Jurkat, Clone E6-1 (cell line): Measurements from ENCODE around the gene PARP1.

ENCODE experiments used
- DNase-seq: peaks from one replicate; pipeline ENCODE4 v3.0.0-alpha.2; 2011; ENCODE audit warnings: low read depth, low spot score
- H3K4me3 ChIP-seq: 2 replicates; pipeline ENCODE4 v1.5.1; 2011; ENCODE audit warnings: mild to moderate bottlenecking, low read length, control low read depth, moderate library complexity

Gene PARP1

DNA sequence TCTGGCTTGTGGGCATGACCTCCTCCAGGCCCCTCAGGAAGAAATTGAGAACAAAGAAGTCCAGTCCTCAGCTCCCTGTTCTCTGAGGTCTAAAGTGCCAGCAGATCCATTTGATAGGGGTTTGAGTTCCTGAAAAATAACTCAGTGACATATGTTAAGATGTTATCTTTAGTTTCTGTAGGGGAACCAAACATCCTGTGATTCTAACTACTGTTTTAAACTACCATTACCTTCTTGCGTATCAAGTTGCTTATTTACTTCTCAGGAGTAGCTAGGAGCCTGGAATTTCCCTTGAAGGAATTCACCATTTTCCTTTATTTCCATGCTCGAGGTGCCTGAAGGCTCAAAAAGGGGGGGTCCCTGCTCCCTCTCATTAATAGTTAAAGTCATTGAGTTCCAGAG lies 80.1 kb downstream of the PARP1 start:
- H3K4me3 ChIP-seq: no peak overlapping the region
- DNase-seq: no peak

DNA sequence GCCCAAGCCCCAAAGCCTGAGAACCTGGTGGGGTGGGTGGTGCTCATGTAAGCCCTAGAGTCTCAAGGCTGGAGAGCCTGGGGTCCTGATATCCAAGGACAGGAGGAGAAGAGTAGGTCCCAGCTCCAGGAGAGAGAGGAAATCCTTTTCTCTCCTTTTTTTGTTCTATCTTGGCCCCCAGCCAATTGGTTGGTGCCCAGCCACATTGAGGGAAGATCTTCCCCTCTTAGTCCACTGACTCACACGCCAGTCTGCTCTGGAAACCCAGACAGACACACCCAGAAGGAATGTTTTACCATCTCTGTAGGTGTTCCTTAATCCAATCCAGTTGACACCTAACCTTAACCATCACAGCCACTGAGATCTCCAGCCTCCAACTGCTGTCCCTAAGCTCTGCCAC lies 82.7 kb downstream of the PARP1 start:
- no peak for DNase-seq

DNA sequence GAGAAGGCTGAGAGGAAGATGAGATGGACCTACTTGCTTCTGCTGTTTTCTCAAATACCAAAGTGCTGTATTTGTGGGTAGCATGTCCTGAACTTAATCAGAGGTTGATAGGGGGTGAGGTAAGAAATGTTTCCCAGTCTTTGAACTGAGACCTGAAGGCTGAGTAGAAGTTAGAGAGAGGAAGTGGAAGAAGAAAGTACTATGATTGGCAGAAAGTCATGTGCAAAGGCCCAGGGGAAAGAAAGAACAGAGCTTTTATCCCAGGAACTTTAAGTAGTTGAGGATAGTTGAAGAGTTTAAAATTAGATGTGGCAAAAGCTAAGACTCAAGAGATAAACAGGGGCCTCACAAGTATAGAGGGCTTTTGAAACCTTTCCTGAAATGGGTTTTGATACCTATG lies 83.4 kb downstream of the PARP1 start:
- no peak for DNase-seq
- H3K4me3 ChIP-seq: no peak overlapping the region

More for the DNA sequence above, 82.7 kb downstream of the PARP1 start:
- no peak overlapping the region for H3K4me3 ChIP-seq

- no peak for DNase-seq
- H3K4me3 ChIP-seq: no peak overlapping the region
These were observed 84.9 kb downstream of the PARP1 start for GRCh38 chr1:226322986-226323385.

DNA sequence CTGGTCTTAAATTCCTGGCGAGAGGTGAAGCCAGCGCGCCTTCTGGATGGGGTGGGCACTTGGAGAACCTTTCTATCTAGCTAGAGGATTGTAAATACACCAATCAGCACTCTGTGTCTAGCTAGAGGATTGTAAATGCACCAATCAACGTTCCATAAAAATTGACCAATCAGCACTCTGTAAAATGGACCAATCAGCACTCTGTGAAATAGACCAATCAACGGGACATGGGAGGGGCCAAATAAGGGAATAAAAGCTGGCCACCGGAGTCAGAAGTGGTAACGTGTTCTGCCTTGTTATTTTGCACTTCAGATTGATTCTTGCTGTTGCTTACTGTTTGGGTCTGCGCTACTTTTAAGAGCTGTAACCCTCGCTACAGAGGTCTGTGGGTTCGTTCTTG lies 87.0 kb downstream of the PARP1 start:
- H3K4me3 ChIP-seq: no peak overlapping the region
- no peak for DNase-seq

- DNase-seq: no peak
These were observed 89.4 kb downstream of the PARP1 start for GRCh38 chr1:226318471-226318870.

DNA sequence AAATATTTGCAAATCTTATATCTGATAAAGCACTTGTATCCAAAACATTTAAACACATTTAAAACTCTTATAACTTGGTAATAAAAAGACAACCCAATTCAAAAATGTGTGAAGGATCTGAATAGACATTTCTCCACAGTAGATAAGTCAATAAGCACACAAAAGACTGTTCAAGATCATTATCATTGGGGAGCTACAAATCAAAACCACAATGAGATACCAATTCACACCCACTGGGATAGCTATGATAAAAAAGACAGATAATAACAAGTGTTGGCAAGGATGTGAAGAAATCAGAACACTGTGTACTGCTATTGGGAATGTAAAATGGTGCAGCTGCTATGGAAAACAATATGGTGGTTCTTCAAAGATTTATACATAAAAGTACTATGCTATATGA lies 93.8 kb downstream of the PARP1 start:
- DNase-seq: no peak
- H3K4me3 ChIP-seq: no peak overlapping the region

More at GRCh38 chr1:226318471-226318870, 89.4 kb downstream of the PARP1 start:
- H3K4me3 ChIP-seq: no peak overlapping the region

- H3K4me3 ChIP-seq: no peak overlapping the region
- no peak for DNase-seq
These were observed 95.8 kb downstream of the PARP1 start for GRCh38 chr1:226312065-226312464.

DNA sequence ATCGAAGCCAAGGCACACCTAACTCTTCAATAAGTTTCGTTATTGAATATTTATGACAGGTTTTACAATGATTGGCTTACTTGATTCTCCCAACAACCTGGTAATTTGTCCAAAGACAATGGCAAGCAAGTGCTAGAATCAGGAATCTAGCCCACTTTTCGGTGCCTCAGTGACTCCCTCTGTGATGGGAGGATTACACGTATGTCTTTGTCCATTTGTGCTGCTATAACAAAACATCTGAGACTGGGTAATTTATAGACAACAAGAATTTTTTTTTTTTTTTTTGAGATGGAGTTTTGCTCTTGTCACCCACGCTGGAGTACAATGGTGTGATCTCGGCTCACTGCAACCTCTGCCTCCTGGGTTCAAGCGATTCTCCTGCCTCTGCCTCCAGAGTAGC lies 96.5 kb downstream of the PARP1 start:
- no peak overlapping the region for H3K4me3 ChIP-seq
- no peak for DNase-seq
